GM19025 (cell line): ENCODE results near the gene ADAM33.

Source experiments
- ATAC-seq: cut with Tn5 transposase; IDR thresholded peaks from one replicate; pipeline ENCODE4 v1.9.1; 2021; ENCODE audit warnings: mild to moderate bottlenecking, low read depth, moderate library complexity; ENCODE audit not compliant: unreplicated experiment

Gene ADAM33

GRCh38 chr20:3652676-3653596 is 28.9 kb downstream of the ADAM33 start:
- no peak for ATAC-seq

GRCh38 chr20:3652221-3652620 is 29.6 kb downstream of the ADAM33 start:
- no peak for ATAC-seq

DNA sequence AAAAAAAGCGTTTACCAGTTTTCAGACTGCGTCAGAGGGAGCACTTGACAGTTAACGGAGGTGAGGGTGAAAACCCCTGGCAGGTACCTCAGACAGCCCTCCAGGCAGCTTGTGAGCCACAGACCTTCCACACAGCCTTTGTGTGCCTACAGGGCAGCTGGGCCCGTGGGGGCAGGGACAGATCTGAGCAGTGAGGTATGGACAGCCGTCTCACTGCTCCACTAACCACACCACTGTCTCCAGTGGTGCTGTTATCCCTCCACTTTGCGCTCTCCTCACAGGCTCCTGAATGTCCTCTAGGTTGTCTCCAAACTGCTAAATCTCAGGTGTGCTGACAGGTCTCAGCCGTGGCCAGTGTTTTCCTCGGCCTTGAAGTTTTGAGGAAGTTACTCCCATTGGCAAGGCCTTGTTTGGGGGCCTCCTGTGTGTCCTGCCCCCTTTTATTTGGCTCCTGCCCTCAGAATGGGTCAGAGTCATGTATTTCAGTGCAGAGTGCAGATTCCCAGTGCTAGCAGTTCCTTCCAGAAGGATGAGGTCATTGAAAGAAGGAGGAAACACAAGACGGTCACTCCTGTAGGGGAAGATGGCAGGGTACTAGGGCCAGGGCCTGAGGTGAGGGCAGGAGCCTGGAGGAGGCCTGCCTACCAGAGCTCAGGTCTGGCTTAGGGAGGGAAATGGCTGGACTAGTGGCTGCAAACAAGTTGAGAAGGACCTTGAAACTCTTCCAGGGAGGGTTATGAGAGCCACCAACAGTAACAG is 30.4 kb downstream of the ADAM33 start:
- no peak for ATAC-seq

DNA sequence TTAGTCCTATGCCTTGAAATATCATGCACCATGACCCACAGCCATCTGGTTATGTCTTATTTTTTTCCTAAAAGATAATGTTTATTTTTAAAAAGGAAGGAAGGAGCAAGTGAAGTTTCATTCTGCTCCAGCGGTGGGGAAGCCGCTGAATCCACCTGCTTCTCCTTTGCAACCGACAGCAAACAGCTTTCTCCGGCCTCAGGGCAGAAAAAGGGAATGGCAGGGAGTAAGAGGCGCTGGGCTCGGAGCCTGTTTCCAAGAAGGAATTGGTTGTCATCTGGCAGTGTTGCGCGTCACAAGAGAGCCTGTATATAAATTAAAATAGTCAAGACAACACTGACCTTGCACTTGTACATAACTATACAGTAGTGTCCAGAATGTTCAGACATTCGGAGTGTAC is 32.9 kb downstream of the ADAM33 start:
- no peak for ATAC-seq

- no peak for ATAC-seq
Measured at GRCh38 chr20:3647473-3647872, 34.3 kb downstream of the ADAM33 start.

DNA sequence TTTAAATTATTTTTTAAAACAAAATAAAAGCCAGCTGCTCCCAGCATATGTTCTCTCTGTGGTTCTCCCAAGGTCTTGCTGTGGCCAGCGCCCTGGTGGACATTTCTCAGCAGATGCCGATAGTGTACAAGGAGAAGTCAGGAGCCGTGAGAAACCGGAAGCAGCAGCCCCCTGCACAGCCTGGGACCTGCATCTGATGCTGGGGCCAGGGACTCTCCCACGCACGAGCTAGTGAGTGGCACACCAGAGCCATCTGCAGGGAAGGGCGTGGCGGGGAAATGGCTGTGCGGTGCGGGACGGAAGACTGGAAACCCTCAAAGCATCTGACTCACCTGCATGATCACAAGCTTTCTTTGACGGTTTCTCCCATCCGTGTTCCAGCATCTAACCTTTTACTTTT is 35.2 kb downstream of the ADAM33 start:
- no peak for ATAC-seq

GRCh38 chr20:3646067-3646440 is 35.8 kb downstream of the ADAM33 start:
- no peak for ATAC-seq

- ATAC-seq = no peak
Measured at GRCh38 chr20:3645309-3646066, 36.3 kb downstream of the ADAM33 start.

- no peak for ATAC-seq
Measured at GRCh38 chr20:3640259-3640658, 41.6 kb downstream of the ADAM33 start.

- ATAC-seq = no peak
Measured at GRCh38 chr20:3635346-3635745, 46.5 kb downstream of the ADAM33 start.

GRCh38 chr20:3633913-3634478 is 47.8 kb downstream of the ADAM33 start:
- no peak for ATAC-seq

DNA sequence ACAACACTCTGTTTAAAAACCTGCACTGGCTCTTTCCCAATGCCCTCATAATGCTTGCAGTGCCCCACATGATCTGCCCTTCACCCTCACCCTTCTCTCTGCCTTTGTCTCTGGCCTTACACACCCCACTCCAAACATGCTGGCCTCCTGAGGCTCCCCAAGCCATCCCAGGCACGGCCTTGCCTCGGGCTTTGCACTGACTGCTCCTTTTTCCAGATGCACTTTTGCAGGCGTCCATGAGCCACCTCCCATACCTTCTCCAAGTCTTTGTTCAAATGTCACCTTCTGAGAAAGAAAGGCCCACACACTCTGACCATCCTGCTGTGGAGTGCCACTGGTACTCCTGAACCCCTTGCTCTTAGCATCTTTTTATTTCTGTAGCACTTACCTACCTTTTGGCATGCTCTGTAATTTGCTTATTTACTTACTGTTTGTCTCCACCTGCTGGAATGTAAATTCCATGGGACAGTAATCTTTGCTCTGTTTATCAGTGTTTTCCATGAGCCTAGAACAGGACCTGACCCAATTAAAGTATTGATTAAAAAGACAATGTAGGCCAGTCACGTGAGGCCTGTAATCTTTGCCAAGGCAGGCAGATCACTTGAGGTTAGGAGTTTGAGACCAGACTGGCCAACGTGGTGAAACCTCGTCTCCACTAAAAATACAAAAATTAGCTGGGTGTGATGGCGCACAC is 49.4 kb downstream of the ADAM33 start:
- ATAC-seq = no peak

DNA sequence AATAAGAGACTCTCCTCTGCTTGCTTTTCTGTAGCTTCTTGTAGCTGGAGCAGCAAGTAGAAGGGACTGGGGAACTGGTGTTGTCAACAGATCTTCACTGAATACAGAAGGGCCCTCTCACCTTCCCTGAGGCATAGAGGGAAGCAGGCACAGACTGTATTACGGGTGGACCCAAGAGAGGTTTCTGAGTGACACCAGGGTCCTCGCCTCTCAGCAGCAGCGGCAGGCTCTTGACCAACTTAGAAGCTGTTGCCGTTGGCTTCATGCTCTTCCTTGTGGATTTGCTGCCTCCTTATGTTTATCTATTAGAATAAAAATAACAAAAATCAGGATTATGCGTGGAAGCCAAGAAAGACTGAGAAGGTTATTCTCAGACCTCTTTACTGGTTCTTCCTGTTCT is 50.3 kb downstream of the ADAM33 start:
- no peak for ATAC-seq

DNA sequence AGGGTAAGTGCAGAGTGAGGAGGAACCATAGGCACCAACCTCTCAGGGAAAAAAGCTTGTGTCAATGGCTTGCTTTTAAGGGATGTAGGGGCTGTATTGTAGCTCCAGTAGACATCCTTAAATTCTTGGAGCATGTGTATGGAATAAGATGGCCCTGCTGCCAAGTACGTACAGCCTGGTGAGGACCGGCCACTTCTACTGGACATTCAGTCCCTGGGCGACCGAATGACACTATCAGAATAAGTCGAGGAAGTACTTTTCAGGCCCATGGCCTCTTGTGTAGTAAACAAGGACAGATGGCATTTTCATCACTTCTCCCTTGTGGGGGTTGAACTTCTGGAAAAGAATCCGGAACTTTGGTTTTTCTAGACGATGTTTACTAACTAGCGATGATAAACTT is 51.4 kb downstream of the ADAM33 start:
- no peak for ATAC-seq

DNA sequence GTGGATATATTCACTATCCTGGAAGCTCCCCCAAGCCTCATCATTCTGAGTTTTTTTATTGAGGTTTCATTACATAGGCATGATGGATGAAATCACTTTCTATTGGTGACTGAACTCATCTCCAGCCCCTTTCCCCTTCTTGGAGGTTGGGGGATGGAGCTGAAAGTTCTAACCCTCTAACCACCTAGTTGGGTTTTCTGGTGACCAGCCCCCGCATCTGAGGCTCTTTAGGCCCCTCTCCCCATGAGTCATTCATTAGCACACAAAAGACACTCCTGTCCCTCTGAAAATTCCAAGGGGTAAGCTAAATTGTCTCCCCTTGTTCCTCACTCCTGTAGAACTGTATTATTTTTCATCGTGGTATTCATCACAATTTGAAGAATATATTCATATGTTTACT is 51.9 kb downstream of the ADAM33 start:
- no peak for ATAC-seq

DNA sequence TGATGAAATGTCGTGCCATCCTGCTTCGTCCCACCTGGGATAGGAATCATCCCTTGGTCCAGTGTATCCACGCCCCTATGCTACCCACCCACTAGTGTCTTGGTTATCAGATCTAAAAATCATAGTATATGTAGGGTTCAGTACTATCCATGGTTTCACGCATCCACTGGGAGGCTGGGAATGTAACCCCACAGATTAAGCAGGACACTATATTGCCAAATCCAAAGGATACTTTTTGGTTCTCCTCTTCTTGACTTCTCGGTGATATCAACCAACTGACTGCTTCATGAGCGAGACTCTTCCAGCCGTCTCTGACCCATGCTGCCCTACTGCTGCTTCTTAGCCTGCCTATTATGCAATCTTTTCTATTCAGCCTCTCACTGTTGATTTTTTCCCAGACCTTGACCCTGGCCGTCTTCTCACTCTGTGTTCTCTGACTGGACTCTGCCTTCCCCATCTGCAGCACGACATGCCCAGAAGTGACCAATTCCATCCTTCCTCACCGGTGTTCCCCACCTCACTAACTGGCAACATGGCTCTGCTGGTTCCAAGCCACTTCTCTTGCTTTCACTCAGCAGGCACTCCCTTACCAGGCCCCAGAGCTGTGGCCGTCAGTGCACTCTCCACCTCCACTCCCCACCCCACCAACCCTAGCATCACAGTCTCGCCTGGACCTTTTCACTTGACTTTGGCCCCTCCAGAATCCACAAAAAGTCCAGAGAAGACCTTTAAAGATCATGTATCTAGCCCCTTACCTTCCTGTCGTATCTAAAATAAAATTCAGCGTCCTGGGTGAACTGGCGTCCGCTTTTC is 53.1 kb downstream of the ADAM33 start:
- ATAC-seq = no peak

DNA sequence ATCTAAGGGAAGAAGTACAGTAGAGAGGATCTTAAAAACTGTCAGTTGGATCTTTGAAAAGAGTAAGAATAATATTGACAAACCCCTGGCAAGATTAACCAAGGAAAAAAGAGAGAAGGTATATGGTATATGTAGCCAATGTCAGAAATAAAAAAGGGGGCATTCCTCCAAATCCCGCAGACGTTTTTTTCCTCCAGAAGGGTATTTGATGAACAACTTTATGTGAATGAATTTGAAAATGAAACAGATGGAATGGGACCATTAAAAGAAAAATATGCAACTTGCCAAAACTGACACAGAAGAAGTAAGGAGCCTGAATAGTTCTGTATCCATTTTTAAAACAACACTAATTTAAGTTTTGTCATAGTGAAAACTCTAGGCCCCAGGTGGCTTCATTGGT is 54.3 kb downstream of the ADAM33 start:
- ATAC-seq = no peak

GRCh38 chr20:3622406-3622805 is 59.4 kb downstream of the ADAM33 start:
- ATAC-seq = no peak

DNA sequence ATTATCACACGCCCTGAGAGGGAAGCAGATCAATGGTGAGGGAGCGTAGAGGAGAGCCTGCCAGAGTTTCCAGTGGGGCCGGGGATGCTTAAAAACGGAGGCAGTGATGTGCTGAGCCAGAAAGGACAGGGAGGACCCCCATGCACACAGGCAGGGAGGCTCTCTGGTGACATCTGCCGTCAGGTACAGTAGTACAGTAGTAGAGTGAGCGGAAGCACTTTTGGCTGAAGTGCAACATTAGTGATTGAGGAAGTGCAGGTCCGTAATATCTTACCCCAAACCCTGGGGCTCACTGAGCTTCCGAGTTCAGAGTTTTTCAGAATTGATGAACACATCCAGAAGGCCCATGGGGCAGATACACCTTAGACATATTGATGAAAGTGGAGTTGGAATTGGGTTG is 60.7 kb downstream of the ADAM33 start:
- no peak for ATAC-seq
